ENCODE results near the gene ZCCHC10.

- TF ChIP-seq CTCF (IDR thresholded peaks at IDR 0.05) (no peak), POLR2A (IDR thresholded peaks at IDR 0.05) (no peak)
These were observed 49.5 kb downstream of the ZCCHC10 start for GRCh38 chr5:132976852-132977251.

All from testis (tissue), 2 donors.